Measurements from ENCODE around the gene EPB41L2. TPM values are rescaled to one million over a fixed set of nuclear protein-coding genes. Genes with fewer than 3 reads are reported as not detected.
"Not testable (repeated sequence)": the region's sequence is repeated elsewhere in the genome, so short reads cannot be mapped to it uniquely, and the experiment has no call there.

EPB41L2 gene
- total RNA-seq, 1 donor from 2014 or later: 124 TPM

- intact Hi-C loops (cut with DNase I): no loop called here
- ATAC-seq (no peak), DNase-seq (no peak)
- TF ChIP-seq CTCF (IDR thresholded peaks at IDR 0.05): no peak
- Histone ChIP-seq H3K4me1 (peaks cover 20% of the 10 kb centered on the region), H3K4me3 (no peak overlapping the region), H3K36me3 (no peaks in the 10 kb centered on the region), H3K27ac (no peak overlapping the region), H3K9me3 (peaks cover 10% of the 10 kb centered on the region), H3K27me3 (ENCODE audit: low read depth) (no peaks in the 10 kb centered on the region)
Observed at GRCh38 chr6:131009790-131010189, 53.3 kb downstream of the EPB41L2 start.

- ATAC-seq; DNase-seq; H3K36me3 ChIP-seq; intact Hi-C loops (cut with DNase I); H3K27ac ChIP-seq; H3K27me3 ChIP-seq (ENCODE audit: low read depth); H3K4me3 ChIP-seq: not testable (repeated sequence)
- Histone ChIP-seq H3K4me1 (peaks cover 12% of the 10 kb centered on the region), H3K9me3 (peaks cover 10% of the 10 kb centered on the region)
Observed at GRCh38 chr6:131008965-131009364, 54.1 kb downstream of the EPB41L2 start.

- H3K4me1 ChIP-seq; H3K4me3 ChIP-seq; H3K36me3 ChIP-seq; DNase-seq; H3K27me3 ChIP-seq (ENCODE audit: low read depth); intact Hi-C loops (cut with DNase I); H3K27ac ChIP-seq; ATAC-seq: not testable (repeated sequence)
- peaks cover 10% of the 10 kb centered on the region for H3K9me3 ChIP-seq
Observed at GRCh38 chr6:131007964-131008363, 55.1 kb downstream of the EPB41L2 start.

- no peak for TF ChIP-seq CTCF (IDR thresholded peaks at IDR 0.05)
- ATAC-seq (no peak), DNase-seq (no peak)
- H3K4me3 ChIP-seq: no peak overlapping the region
- H3K9me3 ChIP-seq: peaks cover 10% of the 10 kb centered on the region
- peaks cover 1% of the 10 kb centered on the region for H3K4me1 ChIP-seq
- H3K36me3 ChIP-seq: no peaks in the 10 kb centered on the region
- H3K27me3 ChIP-seq (ENCODE audit: low read depth): no peaks in the 10 kb centered on the region
- intact Hi-C loops (cut with DNase I): no loop called here
- no peak overlapping the region for H3K27ac ChIP-seq
Observed at GRCh38 chr6:131007286-131007685, 55.8 kb downstream of the EPB41L2 start.

- Histone ChIP-seq H3K27me3 (ENCODE audit: low read depth) (no peaks in the 10 kb centered on the region), H3K9me3 (peaks cover 10% of the 10 kb centered on the region), H3K36me3 (no peaks in the 10 kb centered on the region), H3K27ac (no peak overlapping the region), H3K4me1 (peaks cover 7% of the 10 kb centered on the region), H3K4me3 (no peak overlapping the region)
- DNase-seq (no peak), ATAC-seq (no peak)
- no peak for TF ChIP-seq CTCF (IDR thresholded peaks at IDR 0.05)
- intact Hi-C loops (cut with DNase I): no loop called here
Observed at GRCh38 chr6:131005439-131006016, 57.5 kb downstream of the EPB41L2 start.

GRCh38 chr6:131004936-131005335, 58.1 kb downstream of the EPB41L2 start:
- Histone ChIP-seq H3K27me3 (ENCODE audit: low read depth) (no peaks in the 10 kb centered on the region), H3K4me3 (no peak overlapping the region), H3K9me3 (peaks cover 10% of the 10 kb centered on the region), H3K36me3 (no peaks in the 10 kb centered on the region), H3K4me1 (peaks cover 7% of the 10 kb centered on the region), H3K27ac (no peak overlapping the region)
- intact Hi-C loops (cut with DNase I): no loop called here
- no peak for ATAC-seq
- DNase-seq: no peak
- no peak for TF ChIP-seq CTCF (IDR thresholded peaks at IDR 0.05)

- intact Hi-C loops (cut with DNase I): no loop called here
- Histone ChIP-seq H3K27me3 (ENCODE audit: low read depth) (no peaks in the 10 kb centered on the region), H3K4me1 (peaks cover 7% of the 10 kb centered on the region), H3K36me3 (no peaks in the 10 kb centered on the region), H3K4me3 (no peak overlapping the region), H3K9me3 (peaks cover 10% of the 10 kb centered on the region), H3K27ac (no peak overlapping the region)
- TF ChIP-seq CTCF (IDR thresholded peaks at IDR 0.05): no peak
- DNase-seq (no peak), ATAC-seq (no peak)
Observed at GRCh38 chr6:131004387-131004755, 58.7 kb downstream of the EPB41L2 start.
